Limb (tissue), 2 donors: ENCODE results near the gene CYP2D6.
A peak's percentile ranks its signal among the peaks of the same experiment; 100 is the strongest.
"Not testable (repeated sequence)": the region's sequence is repeated elsewhere in the genome, so short reads cannot be mapped to it uniquely, and the experiment has no call there.

Experiments used
- DNase-seq, 2 donors: peaks; one replicate each; pipeline ENCODE4 v3.0.0-alpha.2; 2016; ENCODE audit errors: extremely low spot score in 2 of 2

CYP2D6 gene

GRCh38 chr22:42134100-42135020 is 3.8 kb upstream of the CYP2D6 start:
- DNase-seq: no peak

- DNase-seq: no peak
Measured at GRCh38 chr22:42132457-42132856, 1.8 kb upstream of the CYP2D6 start.

- no peak for DNase-seq
Measured at GRCh38 chr22:42131562-42131961, 952 bp upstream of the CYP2D6 start.

GRCh38 chr22:42130182-42130581 is 428 bp downstream of the CYP2D6 start:
- DNase-seq: not testable (repeated sequence)

GRCh38 chr22:42128776-42129694 is 1.6 kb downstream of the CYP2D6 start:
- DNase-seq: not testable (repeated sequence)

GRCh38 chr22:42128007-42128406 is 2.6 kb downstream of the CYP2D6 start:
- not testable (repeated sequence) for DNase-seq

GRCh38 chr22:42127606-42128005 is 3.0 kb downstream of the CYP2D6 start:
- no peak for DNase-seq

GRCh38 chr22:42123529-42123928 is 7.1 kb downstream of the CYP2D6 start:
- not testable (repeated sequence) for DNase-seq

GRCh38 chr22:42120231-42121021 is 10.2 kb downstream of the CYP2D6 start:
- not testable (repeated sequence) for DNase-seq

GRCh38 chr22:42116848-42117424 is 13.7 kb downstream of the CYP2D6 start:
- DNase-seq: no peak

- not testable (repeated sequence) for DNase-seq
Measured at GRCh38 chr22:42115420-42115830, 15.2 kb downstream of the CYP2D6 start.

GRCh38 chr22:42114721-42115120 is 15.9 kb downstream of the CYP2D6 start:
- no peak for DNase-seq

- not testable (repeated sequence) for DNase-seq
Measured at GRCh38 chr22:42112793-42113192, 17.8 kb downstream of the CYP2D6 start.

GRCh38 chr22:42111798-42112197 is 18.8 kb downstream of the CYP2D6 start:
- no peak for DNase-seq

GRCh38 chr22:42108848-42109247 is 21.8 kb downstream of the CYP2D6 start:
- DNase-seq: no peak

GRCh38 chr22:42104332-42104860 is 26.2 kb downstream of the CYP2D6 start:
- DNase-seq: not testable (repeated sequence)

- no peak for DNase-seq
Measured at GRCh38 chr22:42101199-42101598, 29.4 kb downstream of the CYP2D6 start.

GRCh38 chr22:42091455-42091782 is 39.2 kb downstream of the CYP2D6 start:
- DNase-seq: no peak

- peak; percentile 98 to 100 for DNase-seq
Measured at GRCh38 chr22:42090596-42091454, 39.8 kb downstream of the CYP2D6 start, which contains the start of gene NDUFA6. Gene NDUFA6, minus strand, starts transcription at chr22:42090772. Its CDS starts 28 bp downstream, at chr22:42090744.

- DNase-seq: no peak
Measured at GRCh38 chr22:42086051-42086450, 44.6 kb downstream of the CYP2D6 start.
